Measurements from ENCODE around the gene RMDN2.

- TF ChIP-seq CTCF (IDR thresholded peaks at IDR 0.05; ENCODE audit: insufficient read depth, low read depth, low read length) = no peak
- no peak for TF ChIP-seq EZH2 (IDR thresholded peaks at IDR 0.05; ENCODE audit: insufficient read depth, low read length)
Measured at GRCh38 chr2:37928377-37928776, 3.3 kb downstream of the RMDN2 start.

All from astrocyte (in vitro differentiated cells and primary cell).